Pancreas (tissue), 10 donors: ENCODE measurements around the gene COG4. TPM values are rescaled to one million over a fixed set of nuclear protein-coding genes. Genes with fewer than 3 reads are reported as not detected.
A peak's percentile ranks its signal among the peaks of the same experiment; 100 is the strongest.

Experiments used
- ATAC-seq, 4 donors: fragments of 200-7000 bp; cut with Tn5 transposase; one replicate each; pipeline versions ENCODE4 v1.8.0 to v1.9.1; 2020; ENCODE audit warnings: mild to moderate bottlenecking in 4 of 4, moderate library complexity in 4 of 4
- DNase-seq, 6 donors: peaks; one replicate each; pipeline ENCODE4 v3.0.0-alpha.2; 2020
- FAIRE-seq: peaks from 2 replicates; lab custom pipeline; 2012; peaks lifted over from hg19 to GRCh38; lab: Jason Lieb, UNC
- H3K27ac ChIP-seq, 4 donors: fragments of 200-600 bp; sonication (generic); 1 replicate in 3 of 4; 2 replicates in 1 of 4; pipeline versions ENCODE4 v1.5.0 to v1.8.0; 2020
- H3K27me3 ChIP-seq, 4 donors: fragments of 200-600 bp; one replicate each; pipeline ENCODE4 v1.8.0; 2021
- H3K36me3 ChIP-seq, 3 donors: fragments of 200-600 bp; sonication (generic) in 1 of 3; one replicate each; pipeline versions ENCODE4 v1.5.0 to v1.8.0; 2020 to 2021
- H3K4me1 ChIP-seq, 3 donors: fragments of 200-600 bp; one replicate each; pipeline ENCODE4 v1.8.0; 2021
- H3K4me3 ChIP-seq, 4 donors: fragments of 200-600 bp; sonication (generic) in 2 of 4; one replicate each; pipeline versions ENCODE4 v1.5.0 to v1.8.0; 2020 to 2021
- H3K9me3 ChIP-seq, 4 donors: fragments of 200-600 bp; one replicate each; pipeline ENCODE4 v1.8.0; 2021
- CTCF ChIP-seq, 4 donors: fragments of 200-600 bp; sonication (generic) in 3 of 4; IDR thresholded peaks; one replicate each; pipeline versions ENCODE4 v1.5.0 to v1.8.0; 2021; ENCODE audit warnings: antibody characterized with exemption in 4 of 4
- WGBS, 2 donors: extraction: QIAGEN DNeasy Blood & Tissue Kit; methylation state at CpG; one replicate each; pipeline ENCODE4 v1.1.7; 2013; 5-methylcytosine and 5-hydroxymethylcytosine counted together
- intact Hi-C, 3 donors: fragments of 100-400 bp; cut with DNase I; formaldehyde crosslinking; loops; one replicate each; pipeline versions ENCODE4 v1.11.1 to v1.14.2; 2022
- polyA plus RNA-seq, 2 donors: library from polyadenylated mRNA; stranded (reverse); fragments of 200-250 nt; gene quantifications; one replicate each; pipeline ENCODE4 v1.2.3, GENCODE V29; 2013
- total RNA-seq, 6 donors: library from RNA; stranded (reverse); fragmentation: NEBNext Ultra II Directional in 4 of 6; extraction: Animal tissue kit (Norgen Biotek cat#: 25700) in 4 of 6; gene quantifications; one replicate each; pipeline versions ENCODE4 v1.2.1 to v1.2.4, GENCODE V29; 2021 to 2023
- donor health status: healthy with polysubstance abuse.
- donor health status: DM: no; HTN: no; CAD: no; lungs with moderate emphysema.
- donor health status: DM: no; HTN: no; CAD: no.
- donor health status: control.
- donor health status: control.
- donor health status: Bipolar disorder and iron deficiency.
- donor health status: DM: yes; HTN: yes; CAD: no.
- donor health status: DM: no; HTN: no; CAD: no.
- donor health status: DM: no; HTN: no; CAD: no.
- donor health status: DM: yes; HTN: yes; CAD: no.

The COG4 gene
- total and polyA plus RNA-seq, 8 donors: 12.3 to 56.4 (median 19.3) TPM

DNA sequence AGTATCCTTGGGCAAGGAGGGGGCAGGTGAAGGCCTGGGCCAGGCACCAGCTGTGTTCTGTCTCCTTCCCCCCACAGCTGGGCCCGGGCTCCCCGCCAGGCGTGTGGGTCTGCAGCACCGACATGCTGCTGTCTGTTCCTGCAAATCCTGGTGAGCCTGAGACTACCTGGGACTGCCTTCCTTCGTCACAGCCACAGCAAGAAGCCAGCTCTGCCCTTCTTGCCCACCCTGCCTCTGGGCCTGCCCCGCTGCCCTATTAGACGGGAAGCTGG lies 56.6 kb downstream of the COG4 start:
- FAIRE-seq: no peak
- no peak overlapping the region for H3K27ac ChIP-seq
- intact Hi-C loops: no loop called here
- no peak for DNase-seq
- H3K27me3 ChIP-seq: no peaks in the 10 kb centered on the region
- ATAC-seq: no peak
- H3K36me3 ChIP-seq: peaks cover 0 to 17% (median 0%) of the 10 kb centered on the region in 3 donors
- no peaks in the 10 kb centered on the region for H3K4me1 ChIP-seq
- no peaks in the 10 kb centered on the region for H3K9me3 ChIP-seq
- 88 to 95% methylated on average over 6 to 7 of the region's 7 CpGs for WGBS, 2 donors
- no peak for TF ChIP-seq CTCF (IDR thresholded peaks at IDR 0.05)
- no peak overlapping the region for H3K4me3 ChIP-seq

- Histone ChIP-seq H3K27ac (no peak overlapping the region), H3K9me3 (no peaks in the 10 kb centered on the region), H3K4me1 (no peaks in the 10 kb centered on the region), H3K4me3 (no peak overlapping the region), H3K36me3 (peaks cover 0 to 17% (median 0%) of the 10 kb centered on the region in 3 donors), H3K27me3 (no peaks in the 10 kb centered on the region)
- DNase-seq: no peak
- intact Hi-C loops: no loop called here
- FAIRE-seq: no peak
- WGBS, 2 donors: 88 to 89% methylated on average over 13 of the region's 13 CpGs
- TF ChIP-seq CTCF (IDR thresholded peaks at IDR 0.05): no peak
- no peak for ATAC-seq
Observed at GRCh38 chr16:70465999-70466804, 57.2 kb downstream of the COG4 start.

DNA sequence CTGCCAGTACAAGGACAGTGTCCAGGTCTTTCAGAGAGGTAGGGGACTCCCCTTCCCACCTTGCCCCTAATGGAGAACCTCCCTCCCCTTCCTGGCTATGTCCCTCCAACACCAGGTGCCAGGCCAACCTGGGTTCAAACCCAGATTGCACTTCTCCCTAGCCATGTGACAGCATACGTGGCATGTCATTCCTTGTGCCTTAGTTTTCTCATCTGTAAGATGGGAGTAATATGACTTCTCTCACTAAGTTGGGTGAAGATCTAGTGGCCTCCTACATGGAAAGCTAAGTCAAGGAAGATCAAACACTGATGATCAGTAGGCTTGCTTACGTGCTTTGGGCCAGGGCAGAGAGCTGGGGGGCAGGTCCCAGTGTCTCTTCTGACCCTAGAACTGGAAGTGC lies 60.1 kb downstream of the COG4 start:
- Histone ChIP-seq H3K36me3 (peaks cover 0 to 9% (median 0%) of the 10 kb centered on the region in 3 donors), H3K27me3 (no peaks in the 10 kb centered on the region), H3K27ac (no peak overlapping the region), H3K4me3 (no peak overlapping the region), H3K4me1 (no peaks in the 10 kb centered on the region), H3K9me3 (no peaks in the 10 kb centered on the region)
- intact Hi-C loops: no loop called here
- ATAC-seq (no peak), DNase-seq (no peak), FAIRE-seq (no peak)
- WGBS, 2 donors: 98 to 100% methylated on average over 2 of the region's 2 CpGs
- TF ChIP-seq CTCF (IDR thresholded peaks at IDR 0.05): no peak

GRCh38 chr16:70460737-70461261 lies 62.6 kb downstream of the COG4 start:
- Histone ChIP-seq H3K4me3 (no peak overlapping the region), H3K27ac (no peak overlapping the region), H3K4me1 (peaks cover 0 to 3% (median 0%) of the 10 kb centered on the region in 3 donors), H3K36me3 (peaks cover 0 to 9% (median 0%) of the 10 kb centered on the region in 3 donors), H3K27me3 (no peaks in the 10 kb centered on the region), H3K9me3 (no peaks in the 10 kb centered on the region)
- FAIRE-seq (no peak), ATAC-seq (peak in 1 of 4 donors; percentile 52), DNase-seq (no peak)
- WGBS, 2 donors: 83 to 88% methylated on average over 8 of the region's 8 CpGs
- no peak for TF ChIP-seq CTCF (IDR thresholded peaks at IDR 0.05)
- intact Hi-C loops: no loop called here
